Lung (tissue), 12 donors: ENCODE measurements around the gene TMEM158. TPM values are rescaled to one million over a fixed set of nuclear protein-coding genes. Genes with fewer than 3 reads are reported as not detected.

Experiments used
- ATAC-seq: fragments of 200-7000 bp; cut with Tn5 transposase; one replicate; pipeline ENCODE4 v1.9.1; 2020; ENCODE audit warnings: moderate number of reproducible peaks; ENCODE audit not compliant: insufficient read depth, low FRiP score
- DNase-seq, 3 donors: peaks; one replicate each; pipeline ENCODE4 v3.0.0-alpha.2; 2013 to 2017
- H3K27ac ChIP-seq, 2 donors: one replicate each; pipeline ENCODE4 v1.5.1; 2013; ENCODE audit warnings: mild to moderate bottlenecking in 2 of 2, moderate library complexity in 2 of 2, control low read depth in 1 of 2, inconsistent platforms in 1 of 2, low read depth in 1 of 2, low read length in 1 of 2
- H3K27me3 ChIP-seq, 3 donors: one replicate each; pipeline ENCODE4 v1.5.1; 2013; ENCODE audit warnings: low read length in 2 of 3; ENCODE audit not compliant: control insufficient read depth in 3 of 3, insufficient read depth in 3 of 3
- H3K36me3 ChIP-seq, 4 donors: one replicate each; pipeline ENCODE4 v1.5.1; 2013; ENCODE audit warnings: low read length in 4 of 4, mild to moderate bottlenecking in 1 of 4, moderate library complexity in 1 of 4; ENCODE audit not compliant: control insufficient read depth in 4 of 4, insufficient read depth in 4 of 4
- H3K4me1 ChIP-seq, 5 donors: one replicate each; pipeline ENCODE4 v1.5.1; 2013; ENCODE audit warnings: low read length in 5 of 5, mild to moderate bottlenecking in 2 of 5, moderate library complexity in 1 of 5; ENCODE audit not compliant: control insufficient read depth in 5 of 5, insufficient read depth in 5 of 5
- H3K4me3 ChIP-seq: one replicate; pipeline ENCODE4 v1.5.1; 2013; ENCODE audit warnings: mild to moderate bottlenecking, control low read depth, moderate library complexity
- H3K9ac ChIP-seq, 2 donors: one replicate each; pipeline ENCODE4 v1.5.1; 2013; ENCODE audit warnings: low read length in 2 of 2, control low read depth in 1 of 2; ENCODE audit not compliant: insufficient read depth in 1 of 2
- H3K9me3 ChIP-seq, 4 donors: one replicate each; pipeline ENCODE4 v1.5.1; 2013; ENCODE audit warnings: low read length in 3 of 4, mild to moderate bottlenecking in 1 of 4, moderate library complexity in 1 of 4; ENCODE audit not compliant: control insufficient read depth in 4 of 4, insufficient read depth in 3 of 4
- WGBS, 2 donors: extraction: QIAGEN DNeasy Blood & Tissue Kit; methylation state at CpG; one replicate each; pipeline ENCODE4 v1.1.7; 2013; 5-methylcytosine and 5-hydroxymethylcytosine counted together
- polyA plus RNA-seq, 2 donors: library from polyadenylated mRNA; stranded (reverse); fragments of 200-250 nt; gene quantifications; one replicate each; pipeline ENCODE4 v1.2.1, GENCODE V29; 2013
- total RNA-seq, 2 donors: library from RNA; depleted of rRNA in 1 of 2; stranded (reverse); fragments of >200 nt in 1 of 2; gene quantifications; one replicate each; pipeline ENCODE4 v1.2.1, GENCODE V29; 2014 to 2021
- TF ChIP-seq, protein P1 (sequence below): IDR thresholded peaks from 2 replicates; pipeline ENCODE4 v1.5.1; 2012; ENCODE audit warnings: mild to moderate bottlenecking; ENCODE audit errors: control extremely low read depth, extremely low read depth
- donor health status: control.
- donor health status: control.
- donor health status: Bipolar disorder and iron deficiency.
- donor health status: healthy.
- donor health status: DM: yes; HTN: yes; CAD: no.

Gene TMEM158
- total and polyA plus RNA-seq, 4 donors = 1.1 to 3.4 (median 1.4) TPM

DNA sequence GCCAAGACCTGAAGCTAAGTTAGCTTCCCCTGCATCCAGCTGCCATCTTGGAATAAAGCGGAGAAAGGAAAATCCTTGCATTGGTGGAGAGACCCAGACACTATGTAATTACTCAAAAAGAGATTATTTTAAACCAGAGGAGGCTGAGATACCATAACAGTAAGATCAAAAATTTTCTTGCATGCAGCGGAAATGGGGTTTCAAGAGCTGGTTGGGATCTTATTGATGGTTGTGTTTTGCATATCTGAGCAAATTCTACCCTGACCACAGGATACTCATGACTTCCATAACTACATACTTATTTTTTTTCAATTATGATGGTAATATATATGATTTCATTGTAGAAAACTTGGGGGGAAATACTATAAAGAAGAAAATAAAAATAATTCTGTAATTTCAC lies 17.5 kb downstream of the TMEM158 start:
- Histone ChIP-seq H3K9ac (no peak overlapping the region), H3K4me1 (peaks cover 0 to 16% (median 0%) of the 10 kb centered on the region in 5 donors), H3K4me3 (no peak overlapping the region), H3K27me3 (no peaks in the 10 kb centered on the region), H3K9me3 (no peaks in the 10 kb centered on the region), H3K27ac (no peak overlapping the region), H3K36me3 (no peaks in the 10 kb centered on the region)
- 93 to 95% methylated on average over 2 of the region's 2 CpGs for WGBS, 2 donors
- ATAC-seq = no peak
- TF ChIP-seq, protein P1, sequence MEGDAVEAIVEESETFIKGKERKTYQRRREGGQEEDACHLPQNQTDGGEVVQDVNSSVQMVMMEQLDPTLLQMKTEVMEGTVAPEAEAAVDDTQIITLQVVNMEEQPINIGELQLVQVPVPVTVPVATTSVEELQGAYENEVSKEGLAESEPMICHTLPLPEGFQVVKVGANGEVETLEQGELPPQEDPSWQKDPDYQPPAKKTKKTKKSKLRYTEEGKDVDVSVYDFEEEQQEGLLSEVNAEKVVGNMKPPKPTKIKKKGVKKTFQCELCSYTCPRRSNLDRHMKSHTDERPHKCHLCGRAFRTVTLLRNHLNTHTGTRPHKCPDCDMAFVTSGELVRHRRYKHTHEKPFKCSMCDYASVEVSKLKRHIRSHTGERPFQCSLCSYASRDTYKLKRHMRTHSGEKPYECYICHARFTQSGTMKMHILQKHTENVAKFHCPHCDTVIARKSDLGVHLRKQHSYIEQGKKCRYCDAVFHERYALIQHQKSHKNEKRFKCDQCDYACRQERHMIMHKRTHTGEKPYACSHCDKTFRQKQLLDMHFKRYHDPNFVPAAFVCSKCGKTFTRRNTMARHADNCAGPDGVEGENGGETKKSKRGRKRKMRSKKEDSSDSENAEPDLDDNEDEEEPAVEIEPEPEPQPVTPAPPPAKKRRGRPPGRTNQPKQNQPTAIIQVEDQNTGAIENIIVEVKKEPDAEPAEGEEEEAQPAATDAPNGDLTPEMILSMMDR = no peak
- DNase-seq = no peak

DNA sequence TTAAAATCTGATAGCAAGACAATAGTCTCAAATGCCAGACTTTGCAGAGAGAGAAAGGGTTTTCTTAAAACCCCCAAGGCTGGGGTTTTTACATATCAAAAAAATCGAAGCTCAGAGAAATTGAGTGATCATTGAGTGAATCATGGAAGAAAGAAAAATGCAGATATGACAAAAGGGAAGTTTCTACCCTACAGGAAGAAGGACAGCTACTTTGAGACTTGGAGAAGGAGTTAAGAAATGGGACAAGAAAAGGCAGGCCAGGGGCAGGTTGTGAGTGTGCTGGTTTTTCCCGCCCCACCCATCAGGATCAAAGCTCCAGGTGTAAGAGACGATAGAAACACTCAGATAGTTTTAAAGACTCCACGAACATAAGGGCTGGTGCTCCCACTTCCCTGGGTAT lies 18.6 kb downstream of the TMEM158 start:
- H3K4me3 ChIP-seq = no peak overlapping the region
- DNase-seq = no peak
- no peak for ATAC-seq
- no peaks in the 10 kb centered on the region for H3K36me3 ChIP-seq
- H3K4me1 ChIP-seq = peaks cover 0 to 16% (median 0%) of the 10 kb centered on the region in 5 donors
- TF ChIP-seq, protein P1 = no peak
- H3K27ac ChIP-seq = no peak overlapping the region
- WGBS, 2 donors = 79 to 83% methylated on average over 4 of the region's 4 CpGs
- no peak overlapping the region for H3K9ac ChIP-seq
- no peaks in the 10 kb centered on the region for H3K9me3 ChIP-seq
- H3K27me3 ChIP-seq = no peaks in the 10 kb centered on the region

DNA sequence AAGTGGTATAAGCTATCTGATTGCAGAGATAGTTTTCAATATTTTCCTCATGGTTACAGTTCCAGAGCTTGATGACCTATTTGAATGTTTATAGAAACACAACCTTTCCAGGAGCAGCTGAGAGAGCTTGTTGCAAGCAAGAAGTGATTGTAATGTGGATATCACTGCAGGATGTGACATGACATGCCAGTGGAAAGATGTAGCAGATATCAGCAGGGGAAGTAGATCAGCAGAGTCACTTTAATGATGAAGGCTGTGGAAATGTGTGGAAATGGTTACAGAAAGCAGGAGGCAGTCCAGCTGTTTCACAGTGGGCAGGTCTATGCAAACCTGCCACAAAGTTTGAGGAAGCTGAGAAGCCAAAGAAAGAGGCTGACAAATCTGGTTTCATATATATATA lies 21.0 kb downstream of the TMEM158 start:
- ATAC-seq (no peak), DNase-seq (peak in 1 of 3 donors; percentile 23)
- H3K4me3 ChIP-seq = no peak overlapping the region
- H3K36me3 ChIP-seq = no peaks in the 10 kb centered on the region
- H3K27ac ChIP-seq = no peak overlapping the region
- H3K27me3 ChIP-seq = no peaks in the 10 kb centered on the region
- no peak overlapping the region for H3K9ac ChIP-seq
- H3K9me3 ChIP-seq = no peaks in the 10 kb centered on the region
- no peaks in the 10 kb centered on the region for H3K4me1 ChIP-seq
- TF ChIP-seq, protein P1 = no peak

DNA sequence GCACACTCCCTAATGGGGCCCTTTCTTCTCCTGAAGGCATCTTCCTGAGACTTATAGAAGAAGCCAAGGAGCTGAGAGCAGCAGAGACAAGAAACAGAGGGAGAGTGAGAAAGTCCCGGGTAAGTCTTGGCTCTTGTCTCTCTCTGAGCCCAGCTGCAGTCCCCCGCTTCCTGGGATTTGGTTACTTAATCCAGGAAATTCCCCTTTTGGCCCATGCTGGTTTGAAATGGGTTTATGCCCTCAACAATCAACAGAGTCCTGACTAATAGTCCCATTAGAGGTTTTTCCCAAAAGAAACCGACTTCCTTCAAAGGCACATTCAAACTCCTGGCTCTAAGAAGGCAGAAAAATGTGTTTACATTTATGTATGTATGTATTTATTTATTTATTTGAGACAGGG lies 22.0 kb downstream of the TMEM158 start:
- Histone ChIP-seq H3K27ac (no peak overlapping the region), H3K4me1 (no peaks in the 10 kb centered on the region), H3K27me3 (no peaks in the 10 kb centered on the region), H3K36me3 (no peaks in the 10 kb centered on the region), H3K9me3 (no peaks in the 10 kb centered on the region), H3K9ac (no peak overlapping the region), H3K4me3 (no peak overlapping the region)
- ATAC-seq (no peak), DNase-seq (peak in 1 of 3 donors; percentile 47)
- 59 to 64% methylated on average over 3 of the region's 3 CpGs for WGBS, 2 donors
- TF ChIP-seq, protein P1 = no peak
